ENCODE results near the gene RPL28. TPM values are rescaled to one million over a fixed set of nuclear protein-coding genes. Genes with fewer than 3 reads are reported as not detected.
A peak's percentile ranks its signal among the peaks of the same experiment; 100 is the strongest.

The RPL28 gene
- total and polyA plus RNA-seq, 4 donors = 116 to 535 (median 164) TPM

- no peak for TF ChIP-seq MAX (IDR thresholded peaks at IDR 0.05)
- no peak for TF ChIP-seq EGR1 (IDR thresholded peaks at IDR 0.05; ENCODE audit: low read depth in 2 of 2)
Observed at GRCh38 chr19:55345101-55345817, 40.5 kb upstream of the RPL28 start (continued).

- Histone ChIP-seq H3K9me3 (ENCODE audit: control insufficient read depth in 4 of 4, low read length in 3 of 4) (no peaks in the 10 kb centered on the region), H3K27me3 (ENCODE audit: control insufficient read depth in 4 of 4, insufficient read depth in 4 of 4, low read length in 3 of 4) (no peaks in the 10 kb centered on the region), H3K4me1 (ENCODE audit: control insufficient read depth in 4 of 4, insufficient read depth in 4 of 4, low read length in 3 of 4) (peaks cover 0 to under 1% (median 0%) of the 10 kb centered on the region in 4 donors), H3K36me3 (ENCODE audit: control insufficient read depth in 4 of 4, insufficient read depth in 3 of 4, low read depth in 1 of 4, low read length in 3 of 4) (peaks cover 0 to 10% (median 1%) of the 10 kb centered on the region in 4 donors), H3K27ac (ENCODE audit: low read depth in 1 of 2, low read length in 2 of 2) (no peak overlapping the region), H3K9ac (ENCODE audit: low read depth in 1 of 2, low read length in 2 of 2) (no peak overlapping the region), H3K4me3 (ENCODE audit: low read depth in 1 of 3, low read length in 3 of 3) (no peak overlapping the region)
- no peak for TF ChIP-seq REST (IDR thresholded peaks at IDR 0.05)
- TF ChIP-seq NR2F2 (IDR thresholded peaks at IDR 0.05) = no peak
- no peak for TF ChIP-seq RAD21 (IDR thresholded peaks at IDR 0.05)
- TF ChIP-seq EGR1 (IDR thresholded peaks at IDR 0.05; ENCODE audit: low read depth in 2 of 2) = no peak
- TF ChIP-seq FOXA1 (IDR thresholded peaks at IDR 0.05) = no peak
- TF ChIP-seq YY1 (IDR thresholded peaks at IDR 0.05) = no peak
- TF ChIP-seq GABPA (IDR thresholded peaks at IDR 0.05 in 1 of 2, conservative IDR thresholded peaks at IDR 0.05 in 1 of 2) = no peak
- no peak for TF ChIP-seq ZBTB33 (IDR thresholded peaks at IDR 0.05)
- no peak for TF ChIP-seq SP1 (IDR thresholded peaks at IDR 0.05)
- TF ChIP-seq RXRA (IDR thresholded peaks at IDR 0.05) = no peak
- TF ChIP-seq TAF1 (conservative IDR thresholded peaks at IDR 0.05) = no peak
- TF ChIP-seq JUND (IDR thresholded peaks at IDR 0.05) = no peak
- TF ChIP-seq HNF4G (IDR thresholded peaks at IDR 0.05) = no peak
- TF ChIP-seq ATF3 (IDR thresholded peaks at IDR 0.05) = no peak
- DNase-seq (ENCODE audit: low spot score) = peak; percentile 90
- whole genome bisulfite sequencing = 89% methylated on average over 43 of the region's 43 CpGs
Observed at GRCh38 chr19:55345818-55346724, 39.7 kb upstream of the RPL28 start.

Data from liver (tissue), 9 donors.